ENCODE measurements around the gene PKN1.

The PKN1 gene

GRCh38 chr19:14467391-14467790 lies 34.3 kb downstream of the PKN1 start:
- no peak for DNase-seq (ENCODE audit: low read depth in 2 of 2)

- no peak for DNase-seq (ENCODE audit: low read depth in 2 of 2)
Measured at GRCh38 chr19:14467816-14468215, 34.7 kb downstream of the PKN1 start.

- DNase-seq (ENCODE audit: low read depth in 2 of 2): no peak
Measured at GRCh38 chr19:14470031-14470876, 37.1 kb downstream of the PKN1 start.

- DNase-seq (ENCODE audit: low read depth in 2 of 2): no peak
Measured at GRCh38 chr19:14471436-14472187, 38.5 kb downstream of the PKN1 start.

- DNase-seq (ENCODE audit: low read depth in 2 of 2): peak; percentile 82 to 83
Measured at GRCh38 chr19:14472202-14472938, 39.3 kb downstream of the PKN1 start.

GRCh38 chr19:14473073-14473977 lies 40.2 kb downstream of the PKN1 start:
- no peak for DNase-seq (ENCODE audit: low read depth in 2 of 2)

- DNase-seq (ENCODE audit: low read depth in 2 of 2): no peak
Measured at GRCh38 chr19:14473978-14474578, 41.0 kb downstream of the PKN1 start.

GRCh38 chr19:14474827-14475226 lies 41.7 kb downstream of the PKN1 start:
- no peak for DNase-seq (ENCODE audit: low read depth in 2 of 2)

GRCh38 chr19:14475251-14476073 lies 42.4 kb downstream of the PKN1 start, which contains the start of gene PTGER1:
PTGER1 (minus strand) TSS chr19:14475354; CDS start chr19:14474320, 1,034 bp downstream.
- no peak for DNase-seq (ENCODE audit: low read depth in 2 of 2)

- DNase-seq (ENCODE audit: low read depth in 2 of 2): no peak
Measured at GRCh38 chr19:14476327-14476672, 43.2 kb downstream of the PKN1 start.

- no peak for DNase-seq (ENCODE audit: low read depth in 2 of 2)
Measured at GRCh38 chr19:14476673-14477401, 43.7 kb downstream of the PKN1 start.

GRCh38 chr19:14477418-14478112 lies 44.5 kb downstream of the PKN1 start:
- no peak for DNase-seq (ENCODE audit: low read depth in 2 of 2)

- DNase-seq (ENCODE audit: low read depth in 2 of 2): no peak
Measured at GRCh38 chr19:14478113-14478545, 45.0 kb downstream of the PKN1 start.

GRCh38 chr19:14479309-14479974 lies 46.3 kb downstream of the PKN1 start:
- no peak for DNase-seq (ENCODE audit: low read depth in 2 of 2)

GRCh38 chr19:14479975-14480699 lies 47.0 kb downstream of the PKN1 start:
- DNase-seq (ENCODE audit: low read depth in 2 of 2): peak; percentile 63 to 69

GRCh38 chr19:14480700-14481079 lies 47.6 kb downstream of the PKN1 start:
- no peak for DNase-seq (ENCODE audit: low read depth in 2 of 2)

- DNase-seq (ENCODE audit: low read depth in 2 of 2): no peak
Measured at GRCh38 chr19:14482172-14482941, 49.3 kb downstream of the PKN1 start.
